Activated T-helper 2 cell treated with anti-CD3 and anti-CD28 coated beads, Interferon-gamma antibody, Interleukin-2, Interleukin-4, amounts not matched to agents 10 μg/mL and 5 μg/mL and 100 μg/mL, durations not matched to agents 14 hours and 24 hours and 36 hours (primary cell): ENCODE data around the gene ANKRD63. TPM values are rescaled to one million over a fixed set of nuclear protein-coding genes. Genes with fewer than 3 reads are reported as not detected.

Source experiments
- DNase-seq: peaks from one replicate; pipeline ENCODE4 v3.0.0; 2021; ENCODE audit warnings: low spot score
- H3K27ac Mint-ChIP-seq: one replicate; pipeline ENCODE4 v1.8.0; 2021; ENCODE audit warnings: mixed read lengths
- H3K27me3 Mint-ChIP-seq: one replicate; pipeline ENCODE4 v1.8.0; 2021; ENCODE audit warnings: low read depth, mixed read lengths
- H3K36me3 Mint-ChIP-seq: one replicate; pipeline ENCODE4 v1.8.0; 2021; ENCODE audit warnings: low read depth, mixed read lengths
- H3K4me1 Mint-ChIP-seq: one replicate; pipeline ENCODE4 v1.8.0; 2021; ENCODE audit warnings: low read depth, mixed read lengths
- H3K4me3 Mint-ChIP-seq: one replicate; pipeline ENCODE4 v1.8.0; 2021; ENCODE audit warnings: low read depth, mild to moderate bottlenecking, moderate library complexity, mixed read lengths
- H3K9me3 Mint-ChIP-seq: one replicate; pipeline ENCODE4 v1.8.0; 2021; ENCODE audit warnings: mixed read lengths
- intact Hi-C: fragments of 100-400 bp; cut with micrococcal nuclease; formaldehyde crosslinking; loops from one replicate; pipeline ENCODE4 v1.15.1; 2023
- total RNA-seq: library from RNA; stranded (reverse); gene quantifications from 2 replicates; pipeline ENCODE4 v1.2.3, GENCODE V29; 2022

Gene ANKRD63, protein sequence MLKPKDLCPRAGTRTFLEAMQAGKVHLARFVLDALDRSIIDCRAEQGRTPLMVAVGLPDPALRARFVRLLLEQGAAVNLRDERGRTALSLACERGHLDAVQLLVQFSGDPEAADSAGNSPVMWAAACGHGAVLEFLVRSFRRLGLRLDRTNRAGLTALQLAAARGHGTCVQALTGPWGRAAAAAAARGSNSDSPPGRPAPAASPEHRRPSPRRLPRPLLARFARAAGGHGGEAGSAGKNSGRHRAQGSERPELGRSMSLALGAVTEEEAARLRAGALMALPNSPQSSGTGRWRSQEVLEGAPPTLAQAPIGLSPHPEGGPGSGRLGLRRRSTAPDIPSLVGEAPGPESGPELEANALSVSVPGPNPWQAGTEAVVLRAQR
- 0.41 and 0.48 TPM in 2 replicates for total RNA-seq

- Mint-ChIP-seq H3K36me3 (peaks cover 6% of the 10 kb centered on the region), H3K9me3 (no peaks in the 10 kb centered on the region), H3K4me3 (peak within 1 kb of the TSS; percentile 60), H3K4me1 (peaks cover 2% of the 10 kb centered on the region), H3K27me3 (peaks cover 34% of the 10 kb centered on the region), H3K27ac (no peak within 1 kb of the TSS)
- intact Hi-C loops, result no loop called here
- DNase-seq, result no peak
Observed at GRCh38 chr15:40282869-40283614, at the start of gene ANKRD63. ANKRD63 (minus strand) TSS chr15:40283064; CDS start chr15:40282586, 478 bp downstream.

GRCh38 chr15:40332113-40332781 is 49.4 kb upstream of the ANKRD63 start:
- Mint-ChIP-seq H3K9me3 (no peaks in the 10 kb centered on the region), H3K27me3 (no peaks in the 10 kb centered on the region), H3K4me1 (peaks cover 20% of the 10 kb centered on the region), H3K27ac (no peak overlapping the region), H3K36me3 (peaks cover 3% of the 10 kb centered on the region), H3K4me3 (no peak overlapping the region)
- intact Hi-C loops, result no loop called here
- no peak for DNase-seq

DNA sequence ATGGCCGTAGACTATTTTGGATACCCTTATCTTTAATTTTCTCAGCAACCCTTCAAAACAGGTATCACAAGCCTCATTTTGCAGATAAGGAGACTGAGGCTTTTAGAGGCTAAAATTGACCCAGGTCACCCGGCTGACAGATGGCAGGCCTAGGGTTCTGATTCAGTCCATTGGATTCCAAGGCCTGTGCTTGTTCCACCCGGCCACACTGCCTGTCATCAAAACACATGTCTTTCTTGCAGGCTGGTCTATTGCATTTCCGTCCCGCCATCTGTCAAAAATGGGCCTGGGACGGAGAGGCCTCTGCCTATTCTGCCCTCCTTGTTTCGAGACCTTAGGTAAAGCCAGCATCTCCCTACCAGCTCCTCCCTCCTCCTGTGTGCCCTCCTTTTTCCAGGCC is 48.8 kb upstream of the ANKRD63 start:
- Mint-ChIP-seq H3K27ac (no peak overlapping the region), H3K36me3 (peaks cover 5% of the 10 kb centered on the region), H3K4me1 (peaks cover 20% of the 10 kb centered on the region), H3K27me3 (no peaks in the 10 kb centered on the region), H3K4me3 (no peak overlapping the region), H3K9me3 (no peaks in the 10 kb centered on the region)
- intact Hi-C loops, result no loop called here
- no peak for DNase-seq

- intact Hi-C loops, result no loop called here
- H3K4me1 Mint-ChIP-seq, result peaks cover 21% of the 10 kb centered on the region
- no peaks in the 10 kb centered on the region for H3K27me3 Mint-ChIP-seq
- DNase-seq, result no peak
- no peak overlapping the region for H3K4me3 Mint-ChIP-seq
- H3K36me3 Mint-ChIP-seq, result peaks cover 9% of the 10 kb centered on the region
- no peaks in the 10 kb centered on the region for H3K9me3 Mint-ChIP-seq
- H3K27ac Mint-ChIP-seq, result no peak overlapping the region
Observed at GRCh38 chr15:40331026-40331425, 48.2 kb upstream of the ANKRD63 start.

GRCh38 chr15:40330368-40330836 is 47.5 kb upstream of the ANKRD63 start:
- Mint-ChIP-seq H3K4me3 (no peak overlapping the region), H3K4me1 (peaks cover 23% of the 10 kb centered on the region), H3K36me3 (peaks cover 11% of the 10 kb centered on the region), H3K27me3 (no peaks in the 10 kb centered on the region), H3K9me3 (no peaks in the 10 kb centered on the region), H3K27ac (no peak overlapping the region)
- no peak for DNase-seq
- intact Hi-C loops, result no loop called here

DNA sequence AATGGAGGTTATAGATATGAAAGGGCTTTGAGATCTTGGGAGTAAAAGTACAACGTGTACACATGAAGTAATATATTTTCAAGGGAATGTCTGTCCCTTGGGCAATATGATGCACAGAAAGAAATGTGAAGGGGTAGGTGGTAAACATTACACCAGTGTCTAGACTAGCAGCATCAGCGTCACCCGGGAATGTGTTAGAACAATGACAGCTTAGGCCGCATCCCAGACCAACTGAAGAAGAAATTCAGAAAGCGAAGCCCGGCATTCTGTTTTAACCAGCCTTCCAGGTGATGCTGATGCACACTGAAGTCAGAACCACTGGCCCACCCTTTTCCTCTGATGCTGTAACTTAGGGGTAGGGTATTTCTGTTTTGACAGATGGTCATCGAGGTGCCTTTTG is 46.9 kb upstream of the ANKRD63 start:
- no peak overlapping the region for H3K4me3 Mint-ChIP-seq
- H3K4me1 Mint-ChIP-seq, result peaks cover 28% of the 10 kb centered on the region
- intact Hi-C loops, result no loop called here
- no peak overlapping the region for H3K27ac Mint-ChIP-seq
- H3K36me3 Mint-ChIP-seq, result peaks cover 15% of the 10 kb centered on the region
- H3K9me3 Mint-ChIP-seq, result no peaks in the 10 kb centered on the region
- H3K27me3 Mint-ChIP-seq, result peaks cover 4% of the 10 kb centered on the region
- DNase-seq, result no peak

- Mint-ChIP-seq H3K36me3 (peaks cover 15% of the 10 kb centered on the region), H3K4me3 (no peak overlapping the region), H3K27me3 (peaks cover 4% of the 10 kb centered on the region), H3K27ac (peak overlapping the region; percentile 23), H3K4me1 (peaks cover 22% of the 10 kb centered on the region), H3K9me3 (no peaks in the 10 kb centered on the region)
- intact Hi-C loops, result no loop called here
- DNase-seq, result no peak
Observed at GRCh38 chr15:40328751-40329150, 45.9 kb upstream of the ANKRD63 start.

GRCh38 chr15:40328176-40328575 is 45.3 kb upstream of the ANKRD63 start:
- intact Hi-C loops, result no loop called here
- Mint-ChIP-seq H3K27ac (no peak overlapping the region), H3K4me1 (peaks cover 20% of the 10 kb centered on the region), H3K27me3 (peaks cover 4% of the 10 kb centered on the region), H3K9me3 (no peaks in the 10 kb centered on the region), H3K36me3 (peaks cover 15% of the 10 kb centered on the region), H3K4me3 (no peak overlapping the region)
- DNase-seq, result no peak

GRCh38 chr15:40327457-40327856 is 44.6 kb upstream of the ANKRD63 start:
- H3K36me3 Mint-ChIP-seq, result peaks cover 15% of the 10 kb centered on the region
- no peak for DNase-seq
- H3K27ac Mint-ChIP-seq, result no peak overlapping the region
- no peak overlapping the region for H3K4me3 Mint-ChIP-seq
- intact Hi-C loops, result no loop called here
- H3K9me3 Mint-ChIP-seq, result no peaks in the 10 kb centered on the region
- peaks cover 22% of the 10 kb centered on the region for H3K4me1 Mint-ChIP-seq
- peaks cover 5% of the 10 kb centered on the region for H3K27me3 Mint-ChIP-seq

- H3K4me3 Mint-ChIP-seq, result no peak overlapping the region
- intact Hi-C loops, result no loop called here
Observed at GRCh38 chr15:40325700-40326099, 42.8 kb upstream of the ANKRD63 start.

DNA sequence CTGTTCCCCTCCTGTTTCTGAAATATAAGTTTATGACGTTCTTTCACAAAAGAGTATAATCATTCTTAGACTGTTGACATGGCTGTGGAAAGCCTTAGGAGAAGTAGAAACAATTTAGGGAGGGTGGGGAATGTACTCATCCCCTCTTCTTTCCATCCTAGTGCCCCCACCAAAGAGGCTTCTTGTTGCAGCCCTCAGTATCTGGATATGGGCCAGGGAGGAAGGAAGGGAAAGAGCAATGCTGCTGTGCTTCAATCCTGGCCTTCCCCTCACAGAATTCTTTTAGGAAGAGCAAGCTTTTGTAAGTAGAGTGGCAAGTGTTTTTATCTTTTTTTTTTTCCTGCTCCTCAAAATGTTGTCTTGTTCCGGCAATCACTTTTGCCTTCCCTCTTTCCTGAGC is 42.3 kb upstream of the ANKRD63 start:
- DNase-seq, result no peak
- Mint-ChIP-seq H3K4me3 (peak overlapping the region; percentile 73), H3K36me3 (peaks cover 15% of the 10 kb centered on the region), H3K4me1 (peaks cover 30% of the 10 kb centered on the region), H3K27ac (no peak overlapping the region), H3K9me3 (no peaks in the 10 kb centered on the region), H3K27me3 (peaks cover 10% of the 10 kb centered on the region)
- intact Hi-C loops, result no loop called here

More at GRCh38 chr15:40325700-40326099, 42.8 kb upstream of the ANKRD63 start:
- H3K27me3 Mint-ChIP-seq, result peaks cover 8% of the 10 kb centered on the region
- no peak overlapping the region for H3K27ac Mint-ChIP-seq
- H3K36me3 Mint-ChIP-seq, result peaks cover 15% of the 10 kb centered on the region
- H3K9me3 Mint-ChIP-seq, result no peaks in the 10 kb centered on the region
- no peak for DNase-seq
- peaks cover 30% of the 10 kb centered on the region for H3K4me1 Mint-ChIP-seq

DNA sequence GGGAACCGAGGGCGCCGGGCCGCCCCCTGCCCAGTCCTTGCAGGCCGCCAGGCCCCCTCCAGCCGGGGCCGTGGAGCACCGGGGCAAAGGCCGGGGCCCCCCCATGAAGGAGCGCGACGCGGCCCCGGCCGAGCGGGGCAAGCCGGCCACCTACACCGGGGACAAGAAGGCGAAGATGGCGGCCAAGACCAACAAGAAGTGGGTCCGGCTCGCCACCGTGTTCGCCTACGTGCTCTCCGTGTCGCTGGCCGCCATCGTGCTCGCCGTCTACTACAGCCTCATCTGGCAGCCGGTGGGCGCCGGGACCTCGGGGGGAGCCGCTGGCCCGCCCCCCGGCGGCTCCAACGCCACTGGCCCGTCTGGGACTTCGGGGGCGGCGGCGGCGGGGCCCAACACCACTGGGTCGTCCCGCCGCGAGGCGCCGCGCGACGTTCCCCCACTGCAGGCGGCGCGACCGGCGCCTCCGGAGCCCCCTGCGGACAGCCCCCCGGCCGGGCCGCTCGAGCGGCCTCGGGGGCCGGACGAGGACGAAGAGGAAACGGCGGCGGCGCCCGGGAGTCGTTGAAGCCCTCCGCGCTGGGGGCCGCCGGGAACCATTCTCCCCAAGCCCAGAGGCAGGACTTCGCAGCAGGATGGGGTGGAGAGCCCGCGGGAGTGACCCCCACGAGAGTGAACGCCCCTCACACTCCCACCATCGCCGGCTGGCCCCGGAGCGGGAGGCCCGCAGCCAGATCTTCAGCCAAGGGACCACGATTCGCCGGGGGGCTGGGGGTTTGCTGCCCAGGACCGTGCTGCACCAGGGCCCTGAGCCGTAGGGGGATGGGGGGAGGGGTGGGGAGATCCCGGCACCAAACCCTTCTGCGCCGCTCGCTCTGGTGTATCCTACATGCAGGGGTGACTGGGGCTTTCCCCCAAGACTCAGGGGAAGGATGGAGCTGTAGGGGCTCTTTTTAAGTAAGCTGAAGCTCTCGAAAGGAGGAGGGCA is 41.4 kb upstream of the ANKRD63 start:
- Mint-ChIP-seq H3K27me3 (peaks cover 19% of the 10 kb centered on the region), H3K4me1 (peaks cover 30% of the 10 kb centered on the region), H3K9me3 (no peaks in the 10 kb centered on the region), H3K4me3 (peak overlapping the region; percentile 73), H3K36me3 (peaks cover 15% of the 10 kb centered on the region), H3K27ac (peak overlapping the region; percentile 12)
- intact Hi-C loops, result no loop called here
- DNase-seq, result no peak
